HG03378 (cell line): ENCODE measurements around the gene SLC17A7.
"Not testable (repeated sequence)": the region's sequence is repeated elsewhere in the genome, so short reads cannot be mapped to it uniquely, and the experiment has no call there.

Experiments
- ATAC-seq: cut with Tn5 transposase; IDR thresholded peaks from one replicate; pipeline ENCODE4 v1.9.1; 2021; ENCODE audit warnings: mild to moderate bottlenecking, moderate library complexity; ENCODE audit not compliant: unreplicated experiment

SLC17A7 gene

GRCh38 chr19:49470615-49470978, 29.3 kb upstream of the SLC17A7 start:
- no peak for ATAC-seq

GRCh38 chr19:49469828-49470614, 28.7 kb upstream of the SLC17A7 start:
- peak; percentile 28 for ATAC-seq

- peak; percentile 55 for ATAC-seq
Observed at GRCh38 chr19:49468746-49469447, 27.6 kb upstream of the SLC17A7 start.

GRCh38 chr19:49468199-49468598, 26.9 kb upstream of the SLC17A7 start:
- no peak for ATAC-seq

- no peak for ATAC-seq
Observed at GRCh38 chr19:49465371-49465770, 24.0 kb upstream of the SLC17A7 start.

GRCh38 chr19:49463960-49464740, 22.8 kb upstream of the SLC17A7 start:
- ATAC-seq: no peak

- no peak for ATAC-seq
Observed at GRCh38 chr19:49462492-49462891, 21.2 kb upstream of the SLC17A7 start.

- ATAC-seq: no peak
Observed at GRCh38 chr19:49461656-49462055, 20.3 kb upstream of the SLC17A7 start.

GRCh38 chr19:49461130-49461529, 19.8 kb upstream of the SLC17A7 start:
- ATAC-seq: not testable (repeated sequence)

- no peak for ATAC-seq
Observed at GRCh38 chr19:49459388-49459787, 18.1 kb upstream of the SLC17A7 start.

GRCh38 chr19:49458567-49458903, 17.2 kb upstream of the SLC17A7 start:
- ATAC-seq: no peak

- no peak for ATAC-seq
Observed at GRCh38 chr19:49456326-49456725, 15.0 kb upstream of the SLC17A7 start.

GRCh38 chr19:49455773-49456172, 14.4 kb upstream of the SLC17A7 start:
- ATAC-seq: no peak

GRCh38 chr19:49453757-49454240, 12.5 kb upstream of the SLC17A7 start:
- no peak for ATAC-seq

GRCh38 chr19:49453013-49453756, 11.9 kb upstream of the SLC17A7 start, which contains the start of gene ALDH16A1:
Gene ALDH16A1 (plus strand): TSS chr19:49453225. CDS start chr19:49453332, 107 bp downstream.
- ATAC-seq: peak; percentile 71

GRCh38 chr19:49451430-49452181, 10.3 kb upstream of the SLC17A7 start, which contains the start of gene PIH1D1:
Gene PIH1D1 (minus strand): TSS chr19:49451814. CDS start chr19:49451574, 240 bp downstream.
- ATAC-seq: peak; percentile 53

GRCh38 chr19:49450405-49450804, 9.1 kb upstream of the SLC17A7 start:
- no peak for ATAC-seq

- ATAC-seq: no peak
Observed at GRCh38 chr19:49448432-49448786, 7.1 kb upstream of the SLC17A7 start.

- ATAC-seq: no peak
Observed at GRCh38 chr19:49447485-49448431, 6.4 kb upstream of the SLC17A7 start.
